GM19193 (cell line): ENCODE results near the gene MECR.

Source experiments
- POLR2A ChIP-seq: IDR thresholded peaks from 4 replicates; pipeline ENCODE4 v1.6.1; 2011; ENCODE audit not compliant: insufficient read depth, insufficient read length; ENCODE audit errors: extremely low read depth

The MECR gene

GRCh38 chr1:29156543-29157268, 74.0 kb downstream of the MECR start:
- no peak for TF ChIP-seq POLR2A

GRCh38 chr1:29152046-29152805, 78.5 kb downstream of the MECR start:
- no peak for TF ChIP-seq POLR2A

GRCh38 chr1:29148656-29149491, 81.9 kb downstream of the MECR start:
- TF ChIP-seq POLR2A = no peak

GRCh38 chr1:29145739-29146437, 84.8 kb downstream of the MECR start:
- TF ChIP-seq POLR2A = no peak

- TF ChIP-seq POLR2A = no peak
These were observed 86.6 kb downstream of the MECR start for GRCh38 chr1:29144178-29144577.

GRCh38 chr1:29142714-29143113, 88.0 kb downstream of the MECR start:
- TF ChIP-seq POLR2A = no peak
